Measurements from ENCODE around the gene RBM24.

GRCh38 chr6:17267566-17267965 lies 13.6 kb upstream of the RBM24 start:
- TF ChIP-seq CTCF (IDR thresholded peaks at IDR 0.05) (no peak), POLR2A (IDR thresholded peaks at IDR 0.05) (no peak)

Data from Peyer's patch (tissue), 4 donors.